ENCODE data around the gene RABGEF1.

GRCh38 chr7:66698652-66699205, 41.8 kb upstream of the RABGEF1 start:
- TF ChIP-seq, protein P1, sequence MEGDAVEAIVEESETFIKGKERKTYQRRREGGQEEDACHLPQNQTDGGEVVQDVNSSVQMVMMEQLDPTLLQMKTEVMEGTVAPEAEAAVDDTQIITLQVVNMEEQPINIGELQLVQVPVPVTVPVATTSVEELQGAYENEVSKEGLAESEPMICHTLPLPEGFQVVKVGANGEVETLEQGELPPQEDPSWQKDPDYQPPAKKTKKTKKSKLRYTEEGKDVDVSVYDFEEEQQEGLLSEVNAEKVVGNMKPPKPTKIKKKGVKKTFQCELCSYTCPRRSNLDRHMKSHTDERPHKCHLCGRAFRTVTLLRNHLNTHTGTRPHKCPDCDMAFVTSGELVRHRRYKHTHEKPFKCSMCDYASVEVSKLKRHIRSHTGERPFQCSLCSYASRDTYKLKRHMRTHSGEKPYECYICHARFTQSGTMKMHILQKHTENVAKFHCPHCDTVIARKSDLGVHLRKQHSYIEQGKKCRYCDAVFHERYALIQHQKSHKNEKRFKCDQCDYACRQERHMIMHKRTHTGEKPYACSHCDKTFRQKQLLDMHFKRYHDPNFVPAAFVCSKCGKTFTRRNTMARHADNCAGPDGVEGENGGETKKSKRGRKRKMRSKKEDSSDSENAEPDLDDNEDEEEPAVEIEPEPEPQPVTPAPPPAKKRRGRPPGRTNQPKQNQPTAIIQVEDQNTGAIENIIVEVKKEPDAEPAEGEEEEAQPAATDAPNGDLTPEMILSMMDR (IDR thresholded peaks at IDR 0.05; ENCODE audit: poor library complexity): no peak
- no peak for TF ChIP-seq EZH2 (IDR thresholded peaks at IDR 0.05; ENCODE audit: borderline replicate concordance)
- no peak for TF ChIP-seq EZH2phosphoT487 (IDR thresholded peaks at IDR 0.05; ENCODE audit: low read depth, severe bottlenecking, unreplicated experiment)

Measured in hepatocyte (in vitro differentiated cells).